HepG2 (cell line): ENCODE data around the gene RTN4RL2. TPM values are rescaled to one million over a fixed set of nuclear protein-coding genes. Genes with fewer than 3 reads are reported as not detected.

ENCODE experiments used
- ARID3A ChIP-seq: IDR thresholded peaks from 2 replicates; pipeline ENCODE4 v1.6.1; 2012; ENCODE audit warnings: low read depth, low read length, improper control_type of control experiment
- ATAD3A ChIP-seq: sonication (generic); formaldehyde crosslinking; IDR thresholded peaks from 2 replicates; pipeline ENCODE4 v1.4.0; 2020; ENCODE audit warnings: missing genetic modification reagents
- ATRX ChIP-seq: sonication (generic); formaldehyde crosslinking; IDR thresholded peaks from 2 replicates; pipeline ENCODE4 v1.4.0; 2020; ENCODE audit warnings: missing genetic modification reagents, borderline replicate concordance
- CAMTA2 ChIP-seq: sonication (generic); formaldehyde crosslinking; IDR thresholded peaks from 2 replicates; pipeline ENCODE4 v1.4.0; 2020; ENCODE audit warnings: mild to moderate bottlenecking, missing genetic modification reagents, borderline replicate concordance
- EHMT2 ChIP-seq: fragments of 200-600 bp; sonication (generic); IDR thresholded peaks from 2 replicates; pipeline ENCODE4 v1.7.0; 2017; ENCODE audit warnings: antibody characterized with exemption, low read depth, low read length, borderline replicate concordance
- ELK4 ChIP-seq: sonication (generic); formaldehyde crosslinking; IDR thresholded peaks from 2 replicates; pipeline ENCODE4 v1.9.0; 2021; ENCODE audit warnings: missing genetic modification reagents, borderline replicate concordance
- FOXA3 ChIP-seq: IDR thresholded peaks from 2 replicates; pipeline ENCODE4 v1.6.1; 2016; ENCODE audit warnings: missing genetic modification reagents, missing compliant biosample characterization
- GATAD2A ChIP-seq: IDR thresholded peaks from 2 replicates; pipeline ENCODE4 v1.6.1; 2016
- ISL2 ChIP-seq: sonication (generic); formaldehyde crosslinking; IDR thresholded peaks from 2 replicates; pipeline ENCODE4 v1.5.0; 2020; ENCODE audit warnings: missing genetic modification reagents
- MBNL3 ChIP-seq: fragments of 250-450 bp; sonication (Bioruptor Pico); conservative IDR thresholded peaks from 2 replicates; pipeline ENCODE4 v1.8.0; 2022; ENCODE audit warnings: mild to moderate bottlenecking, inconsistent platforms
- NCOA1 ChIP-seq: sonication (generic); formaldehyde crosslinking; IDR thresholded peaks from 2 replicates; pipeline ENCODE4 v1.9.0; 2021; ENCODE audit warnings: missing genetic modification reagents
- NR2F1 ChIP-seq, 2 experiments: fragments of 450-650 bp in 1 of 2; formaldehyde crosslinking in 1 of 2; IDR thresholded peaks; 2 replicates each; pipeline versions ENCODE4 v1.5.0 to v1.6.1; 2016 to 2020; ENCODE audit warnings: mild to moderate bottlenecking in 1 of 2, missing compliant biosample characterization in 1 of 2, missing genetic modification reagents in 1 of 2, moderate library complexity in 1 of 2
- PAXIP1 ChIP-seq: sonication (generic); formaldehyde crosslinking; conservative IDR thresholded peaks from 2 replicates; pipeline ENCODE4 v1.4.0; 2020; ENCODE audit warnings: mild to moderate bottlenecking, missing genetic modification reagents, moderate library complexity
- TBL1XR1 ChIP-seq: fragments of 150-350 bp; IDR thresholded peaks from 2 replicates; pipeline ENCODE4 v1.6.1; 2014; ENCODE audit warnings: borderline replicate concordance, low read length; ENCODE audit not compliant: partially characterized antibody
- ZNF383 ChIP-seq: sonication (generic); formaldehyde crosslinking; IDR thresholded peaks from 2 replicates; pipeline ENCODE4 v1.4.0; 2020; ENCODE audit warnings: missing genetic modification reagents, mild to moderate bottlenecking, borderline replicate concordance
- ZNF674 ChIP-seq: sonication (generic); formaldehyde crosslinking; IDR thresholded peaks from 2 replicates; pipeline ENCODE4 v1.5.0; 2020; ENCODE audit warnings: low read depth, mild to moderate bottlenecking, missing genetic modification reagents
- ZNF704 ChIP-seq: sonication (generic); formaldehyde crosslinking; IDR thresholded peaks from 2 replicates; pipeline ENCODE4 v1.8.1; 2023; ENCODE audit warnings: mild to moderate bottlenecking, inconsistent platforms, moderate library complexity, missing genetic modification reagents, borderline replicate concordance
- ZNF75D ChIP-seq: sonication (generic); formaldehyde crosslinking; IDR thresholded peaks from 2 replicates; pipeline ENCODE4 v1.8.1; 2023; ENCODE audit warnings: missing genetic modification reagents, mild to moderate bottlenecking, borderline replicate concordance
- polyA plus RNA-seq, 8 experiments: library from polyadenylated mRNA; depleted of rRNA in 3 of 8; stranded (reverse) in 7 of 8; unstranded in 1 of 8; fragments of >200 nt; fragmentation: Illumina TruSeq in 4 of 8; extraction: Trizol in 4 of 8; gene quantifications; 2 replicates each; pipeline versions ENCODE4 v1.2.1 to v1.2.3, GENCODE V29; 2011 to 2016; ENCODE audit warnings: low read depth in 4 of 8, missing spikeins in 1 of 8, mixed read lengths in 1 of 8; ENCODE audit not compliant: insufficient read depth in 1 of 8
- total RNA-seq, 5 experiments: library from RNA; depleted of rRNA; stranded (reverse); fragments of >200 nt; fragmentation: Illumina TruSeq; extraction: Trizol; gene quantifications; 2 replicates each; pipeline ENCODE4 v1.2.3, GENCODE V29; 2016; ENCODE audit warnings: low read depth in 1 of 5

RTN4RL2 gene
- total and polyA plus RNA-seq, 2 of the 13 experiments (the other 11 are each of a cell fraction or from before 2014, with no cell fraction given), result 1.3 to 4.3 TPM

GRCh38 chr11:57440744-57441414 lies 19.4 kb upstream of the RTN4RL2 start (continued):
- no peak for TF ChIP-seq TBL1XR1
- TF ChIP-seq ATRX (CRISPR knock-in tag), result no peak
- 0 out of 2 replicates have a peak, but pooled peaks have one; percentile 36 for TF ChIP-seq NCOA1 (CRISPR knock-in tag)
- no peak for TF ChIP-seq MBNL3 (CRISPR knock-in tag)
- TF ChIP-seq ATAD3A (CRISPR knock-in tag), result no peak
- TF ChIP-seq CAMTA2 (CRISPR knock-in tag), result no peak
- no peak for TF ChIP-seq ZNF674
- TF ChIP-seq ZNF75D (CRISPR knock-in tag), result no peak
- peak; percentile 62 for TF ChIP-seq ISL2
- peak; percentile 76 for TF ChIP-seq FOXA3 (CRISPR knock-in tag)
- TF ChIP-seq PAXIP1, result peak; percentile 85
- TF ChIP-seq ZNF704 (CRISPR knock-in tag), result no peak
- no peak for TF ChIP-seq ELK4 (CRISPR knock-in tag)
- peak; percentile 83 for TF ChIP-seq ARID3A
- TF ChIP-seq NR2F1 (CRISPR knock-in tag; IDR thresholded peaks at IDR 0.05), result peak in 1 of 2 experiments; percentile 51; a peak in 2 of 4 replicates
- TF ChIP-seq EHMT2, result peak; percentile 5; the same call in 1 of the 2 replicates
- TF ChIP-seq ZNF383, result no peak
- peak; percentile 79 for TF ChIP-seq GATAD2A
